Spinal cord (tissue), 10 donors: ENCODE results near the gene ADH1C. TPM values are rescaled to one million over a fixed set of nuclear protein-coding genes. Genes with fewer than 3 reads are reported as not detected.
"Not testable (repeated sequence)": the region's sequence is repeated elsewhere in the genome, so short reads cannot be mapped to it uniquely, and the experiment has no call there.

ENCODE experiments used
- DNase-seq, 6 donors: peaks; one replicate each; pipeline versions ENCODE4 v3.0.0 to v3.0.0-alpha.2; 2013 to 2015; ENCODE audit warnings: low spot score in 6 of 6, low read depth in 4 of 6
- H3K27ac ChIP-seq: one replicate; pipeline ENCODE4 v1.5.1; 2013; ENCODE audit warnings: low read depth, low read length, control low read depth
- H3K27me3 ChIP-seq: one replicate; pipeline ENCODE4 v1.6.1; 2013; ENCODE audit warnings: low read length; ENCODE audit not compliant: control insufficient read depth, insufficient read depth
- H3K36me3 ChIP-seq: one replicate; pipeline ENCODE4 v1.6.1; 2013; ENCODE audit warnings: low read length; ENCODE audit not compliant: control insufficient read depth, insufficient read depth
- H3K4me1 ChIP-seq: one replicate; pipeline ENCODE4 v1.6.1; 2013; ENCODE audit warnings: low read length; ENCODE audit not compliant: control insufficient read depth, insufficient read depth
- H3K4me3 ChIP-seq: one replicate; pipeline ENCODE4 v1.5.1; 2013; ENCODE audit warnings: low read depth, low read length, control low read depth
- H3K9me3 ChIP-seq: one replicate; pipeline ENCODE4 v1.6.1; 2013; ENCODE audit warnings: low read length; ENCODE audit not compliant: control insufficient read depth, insufficient read depth
- WGBS: methylation state at CpG from one replicate; pipeline ENCODE4 v1.1.5; 2013; ENCODE audit warnings: missing lambda C conversion rate; ENCODE audit not compliant: insufficient coverage; 5-methylcytosine and 5-hydroxymethylcytosine counted together
- polyA plus RNA-seq, 2 donors: library from polyadenylated mRNA; unstranded; fragments of 120-200 nt; gene quantifications; one replicate each; pipeline ENCODE4 v1.2.1, GENCODE V29; 2013; ENCODE audit not compliant: insufficient read length in 2 of 2
- total RNA-seq, 2 donors: library from RNA; depleted of rRNA in 1 of 2; stranded (reverse); fragments of 120-200 nt in 1 of 2; fragments of >200 nt in 1 of 2; gene quantifications; one replicate each; pipeline versions ENCODE4 v1.2.3 to v1.2.4, GENCODE V29; 2013 to 2014
- donor health status: healthy.

ADH1C gene
- total and polyA plus RNA-seq, 4 donors = 1.3 to 2.5 (median 1.5) TPM

- Histone ChIP-seq H3K9me3 (no peaks in the 10 kb centered on the region), H3K36me3 (no peaks in the 10 kb centered on the region), H3K27ac (no peak overlapping the region), H3K4me1 (no peaks in the 10 kb centered on the region), H3K27me3 (no peaks in the 10 kb centered on the region), H3K4me3 (no peak overlapping the region)
- DNase-seq = no peak
Measured at GRCh38 chr4:99361268-99361898, 8.8 kb upstream of the ADH1C start.

- H3K27me3 ChIP-seq = no peaks in the 10 kb centered on the region
- no peaks in the 10 kb centered on the region for H3K9me3 ChIP-seq
- 92% methylated on average over 26 of the region's 27 CpGs for WGBS
Measured at GRCh38 chr4:99359480-99360204, 7.1 kb upstream of the ADH1C start.

GRCh38 chr4:99357948-99358347 is 5.4 kb upstream of the ADH1C start:
- Histone ChIP-seq H3K27ac (no peak overlapping the region), H3K4me3 (no peak overlapping the region), H3K36me3 (no peaks in the 10 kb centered on the region), H3K27me3 (no peaks in the 10 kb centered on the region), H3K9me3 (no peaks in the 10 kb centered on the region), H3K4me1 (no peaks in the 10 kb centered on the region)
- no peak for DNase-seq
- WGBS = no CpG with 5 or more reads among the region's 2 CpGs

More at GRCh38 chr4:99359480-99360204, 7.1 kb upstream of the ADH1C start:
- no peak for DNase-seq
- Histone ChIP-seq H3K4me3 (no peak overlapping the region), H3K36me3 (no peaks in the 10 kb centered on the region), H3K4me1 (no peaks in the 10 kb centered on the region), H3K27ac (no peak overlapping the region)

GRCh38 chr4:99356992-99357391 is 4.4 kb upstream of the ADH1C start:
- H3K27me3 ChIP-seq = no peaks in the 10 kb centered on the region
- H3K9me3 ChIP-seq = no peaks in the 10 kb centered on the region
- no peak overlapping the region for H3K27ac ChIP-seq
- no CpG with 5 or more reads among the region's 1 CpG for WGBS
- H3K36me3 ChIP-seq = no peaks in the 10 kb centered on the region
- no peak overlapping the region for H3K4me3 ChIP-seq
- DNase-seq = no peak
- no peaks in the 10 kb centered on the region for H3K4me1 ChIP-seq

- 88% methylated on average over 5 of the region's 10 CpGs for WGBS
- not testable (repeated sequence) for H3K4me1 ChIP-seq, H3K9me3 ChIP-seq, H3K27me3 ChIP-seq, H3K4me3 ChIP-seq, H3K27ac ChIP-seq, DNase-seq, H3K36me3 ChIP-seq
Measured at GRCh38 chr4:99356149-99356548, 3.6 kb upstream of the ADH1C start.

GRCh38 chr4:99351487-99351886 is 1.1 kb downstream of the ADH1C start:
- no peak overlapping the region for H3K4me3 ChIP-seq
- no CpG with 5 or more reads among the region's 2 CpGs for WGBS
- no peak for DNase-seq

DNA sequence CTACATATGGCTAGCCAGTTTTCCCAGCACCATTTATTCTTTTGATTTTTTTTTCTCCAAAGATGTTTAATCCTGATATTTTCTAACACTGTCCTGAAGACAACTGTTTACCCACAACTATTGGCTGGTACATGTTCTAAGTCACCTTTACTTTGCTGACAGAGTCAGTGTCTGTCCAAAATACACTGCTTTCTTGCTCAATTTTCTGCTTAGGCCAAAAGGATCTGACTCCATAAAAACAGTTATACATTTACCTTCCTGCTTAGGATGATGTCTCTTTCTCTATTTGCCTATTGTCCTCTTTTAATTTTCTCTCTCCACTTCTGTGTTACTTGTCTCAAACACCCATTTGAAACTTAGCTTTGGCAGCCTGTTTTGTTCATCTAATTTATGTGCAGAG is 3.2 kb downstream of the ADH1C start:
- Histone ChIP-seq H3K27me3 (no peaks in the 10 kb centered on the region), H3K4me1 (no peaks in the 10 kb centered on the region), H3K9me3 (no peaks in the 10 kb centered on the region), H3K27ac (no peak overlapping the region), H3K4me3 (no peak overlapping the region), H3K36me3 (no peaks in the 10 kb centered on the region)
- no peak for DNase-seq

More at GRCh38 chr4:99351487-99351886, 1.1 kb downstream of the ADH1C start:
- H3K4me1 ChIP-seq = no peaks in the 10 kb centered on the region
- no peaks in the 10 kb centered on the region for H3K36me3 ChIP-seq
- H3K27ac ChIP-seq = no peak overlapping the region
- H3K9me3 ChIP-seq = no peaks in the 10 kb centered on the region
- no peaks in the 10 kb centered on the region for H3K27me3 ChIP-seq

- H3K36me3 ChIP-seq, H3K27ac ChIP-seq, H3K9me3 ChIP-seq, H3K4me1 ChIP-seq, H3K27me3 ChIP-seq, DNase-seq, H3K4me3 ChIP-seq: not testable (repeated sequence)
- 100% methylated on average over 1 of the region's 7 CpGs for WGBS
Measured at GRCh38 chr4:99342624-99343023, 9.9 kb downstream of the ADH1C start.

GRCh38 chr4:99341426-99341825 is 11.1 kb downstream of the ADH1C start:
- no peak for DNase-seq
- Histone ChIP-seq H3K27me3 (no peaks in the 10 kb centered on the region), H3K4me3 (no peak overlapping the region), H3K4me1 (no peaks in the 10 kb centered on the region), H3K27ac (no peak overlapping the region), H3K36me3 (no peaks in the 10 kb centered on the region), H3K9me3 (no peaks in the 10 kb centered on the region)
- no CpG with 5 or more reads among the region's 1 CpG for WGBS

GRCh38 chr4:99339172-99339571 is 13.4 kb downstream of the ADH1C start:
- Histone ChIP-seq H3K4me3 (no peak overlapping the region), H3K36me3 (no peaks in the 10 kb centered on the region), H3K27ac (no peak overlapping the region), H3K4me1 (no peaks in the 10 kb centered on the region), H3K27me3 (no peaks in the 10 kb centered on the region), H3K9me3 (no peaks in the 10 kb centered on the region)
- no CpG with 5 or more reads among the region's 3 CpGs for WGBS
- no peak for DNase-seq
